Neural progenitor cell (in vitro differentiated cells): ENCODE measurements around the gene LAMA1. TPM values are rescaled to one million over a fixed set of nuclear protein-coding genes. Genes with fewer than 3 reads are reported as not detected.

Source experiments
- DNase-seq: peaks from one replicate; pipeline ENCODE4 v3.0.0-alpha.2; 2016; ENCODE audit warnings: low spot score
- H2AFZ ChIP-seq: fragments of 200-600 bp; sonication (generic); replicated peaks from 2 replicates; pipeline ENCODE4 v1.6.1; 2016; ENCODE audit warnings: antibody characterized with exemption
- H3F3A ChIP-seq: fragments of 200-600 bp; sonication (generic); 2 replicates; pipeline ENCODE4 v1.6.1; 2016; ENCODE audit warnings: antibody characterized with exemption, low read depth
- H3K27ac ChIP-seq: fragments of 200-600 bp; sonication (generic); 2 replicates; pipeline ENCODE4 v1.5.1; 2016; ENCODE audit warnings: mild to moderate bottlenecking
- H3K27me3 ChIP-seq: fragments of 200-600 bp; sonication (generic); 2 replicates; pipeline ENCODE4 v1.6.1; 2016; ENCODE audit warnings: mild to moderate bottlenecking, moderate library complexity
- H3K36me3 ChIP-seq: fragments of 200-600 bp; sonication (generic); 2 replicates; pipeline ENCODE4 v1.5.1; 2016
- H3K4me1 ChIP-seq: fragments of 200-600 bp; sonication (generic); 2 replicates; pipeline ENCODE4 v1.6.1; 2016; ENCODE audit warnings: mixed run types
- H3K4me2 ChIP-seq: fragments of 200-600 bp; sonication (generic); 2 replicates; pipeline ENCODE4 v1.6.1; 2016
- H3K4me3 ChIP-seq: fragments of 200-600 bp; sonication (generic); 2 replicates; pipeline ENCODE4 v1.5.1; 2016
- H3K79me2 ChIP-seq: fragments of 200-600 bp; sonication (generic); 2 replicates; pipeline ENCODE4 v1.6.1; 2016; ENCODE audit warnings: low read depth
- H3K9ac ChIP-seq: fragments of 200-600 bp; sonication (generic); 2 replicates; pipeline ENCODE4 v1.6.1; 2016
- H3K9me3 ChIP-seq: fragments of 200-600 bp; sonication (generic); 2 replicates; pipeline ENCODE4 v1.5.1; 2016; ENCODE audit warnings: low read depth
- H4K20me1 ChIP-seq: fragments of 200-600 bp; sonication (generic); 2 replicates; pipeline ENCODE4 v1.6.1; 2016; ENCODE audit warnings: low read depth
- H3K27ac Mint-ChIP-seq: 3 replicates; pipeline ENCODE4 v1.8.0; 2021; ENCODE audit warnings: mixed read lengths
- H3K27me3 Mint-ChIP-seq: 2 replicates; pipeline ENCODE4 v1.8.0; 2022; ENCODE audit warnings: low read depth, mild to moderate bottlenecking, inconsistent platforms, moderate library complexity, mixed read lengths; ENCODE audit not compliant: insufficient read depth
- H3K36me3 Mint-ChIP-seq: 3 replicates; pipeline ENCODE4 v1.8.0; 2021; ENCODE audit warnings: mixed read lengths
- H3K4me1 Mint-ChIP-seq: 3 replicates; pipeline ENCODE4 v1.8.0; 2021; ENCODE audit warnings: mixed read lengths
- H3K4me3 Mint-ChIP-seq: 3 replicates; pipeline ENCODE4 v1.8.0; 2021; ENCODE audit warnings: mild to moderate bottlenecking, moderate library complexity, mixed read lengths
- H3K9me3 Mint-ChIP-seq: 3 replicates; pipeline ENCODE4 v1.8.0; 2020; ENCODE audit warnings: mixed read lengths
- EZH2 ChIP-seq: fragments of 200-600 bp; sonication (generic); IDR thresholded peaks from 2 replicates; pipeline ENCODE4 v1.6.1; 2017; ENCODE audit warnings: antibody characterized with exemption, mild to moderate bottlenecking, moderate library complexity
- EZH2phosphoT487 ChIP-seq: fragments of 200-600 bp; sonication (generic); IDR thresholded peaks from 2 replicates; pipeline ENCODE4 v1.6.1; 2017; ENCODE audit warnings: antibody characterized with exemption
- total RNA-seq: library from RNA; depleted of rRNA; stranded (reverse); fragments of >200 nt; gene quantifications from 2 replicates; pipeline ENCODE4 v1.2.3, GENCODE V29; 2015; ENCODE audit warnings: low replicate concordance
- TF ChIP-seq, protein P1 (sequence below): fragments of 200-600 bp; sonication (generic); IDR thresholded peaks from 2 replicates; pipeline ENCODE4 v1.5.1; 2017; ENCODE audit warnings: antibody characterized with exemption, mild to moderate bottlenecking

Gene LAMA1
- total RNA-seq, 1 donor from 2014 or later: 80.3 TPM

DNA sequence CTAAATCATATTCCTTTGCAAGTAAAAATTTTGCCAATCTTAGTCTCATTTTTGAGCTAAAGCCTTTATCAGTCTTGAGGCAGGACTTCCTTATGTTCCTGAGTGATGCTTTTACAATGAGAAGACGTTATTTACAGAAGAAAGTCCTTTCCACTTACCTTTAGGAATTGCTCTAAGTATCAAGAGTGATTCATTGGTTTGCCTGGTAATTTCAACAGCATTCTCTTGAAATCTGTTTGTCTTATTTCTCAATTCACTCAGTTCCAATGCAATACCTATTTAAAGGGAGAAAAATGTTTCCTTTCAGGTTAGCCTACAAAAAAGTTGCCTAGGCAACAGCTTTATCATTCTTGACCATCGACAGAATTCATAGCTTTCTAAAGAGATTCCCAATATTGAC is 137.2 kb downstream of the LAMA1 start:
- Histone ChIP-seq H4K20me1 (no peaks in the 10 kb centered on the region), H3F3A (no peaks in the 10 kb centered on the region), H3K4me1 (no peaks in the 10 kb centered on the region), H3K27ac (no peak overlapping the region), H3K9ac (no peak overlapping the region), H3K4me2 (no peak overlapping the region), H3K27me3 (no peaks in the 10 kb centered on the region), H3K4me3 (no peak overlapping the region), H3K36me3 (peaks cover 19% of the 10 kb centered on the region), H3K9me3 (no peaks in the 10 kb centered on the region), H3K79me2 (no peaks in the 10 kb centered on the region), H2AFZ (no peak overlapping the region)
- Mint-ChIP-seq H3K4me3 (no peak overlapping the region), H3K27ac (no peak overlapping the region), H3K4me1 (no peaks in the 10 kb centered on the region), H3K27me3 (peaks cover 2% of the 10 kb centered on the region), H3K9me3 (no peaks in the 10 kb centered on the region), H3K36me3 (peaks cover 69% of the 10 kb centered on the region)
- TF ChIP-seq EZH2phosphoT487 (no peak), EZH2 (no peak)
- TF ChIP-seq, protein P1, sequence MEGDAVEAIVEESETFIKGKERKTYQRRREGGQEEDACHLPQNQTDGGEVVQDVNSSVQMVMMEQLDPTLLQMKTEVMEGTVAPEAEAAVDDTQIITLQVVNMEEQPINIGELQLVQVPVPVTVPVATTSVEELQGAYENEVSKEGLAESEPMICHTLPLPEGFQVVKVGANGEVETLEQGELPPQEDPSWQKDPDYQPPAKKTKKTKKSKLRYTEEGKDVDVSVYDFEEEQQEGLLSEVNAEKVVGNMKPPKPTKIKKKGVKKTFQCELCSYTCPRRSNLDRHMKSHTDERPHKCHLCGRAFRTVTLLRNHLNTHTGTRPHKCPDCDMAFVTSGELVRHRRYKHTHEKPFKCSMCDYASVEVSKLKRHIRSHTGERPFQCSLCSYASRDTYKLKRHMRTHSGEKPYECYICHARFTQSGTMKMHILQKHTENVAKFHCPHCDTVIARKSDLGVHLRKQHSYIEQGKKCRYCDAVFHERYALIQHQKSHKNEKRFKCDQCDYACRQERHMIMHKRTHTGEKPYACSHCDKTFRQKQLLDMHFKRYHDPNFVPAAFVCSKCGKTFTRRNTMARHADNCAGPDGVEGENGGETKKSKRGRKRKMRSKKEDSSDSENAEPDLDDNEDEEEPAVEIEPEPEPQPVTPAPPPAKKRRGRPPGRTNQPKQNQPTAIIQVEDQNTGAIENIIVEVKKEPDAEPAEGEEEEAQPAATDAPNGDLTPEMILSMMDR: no peak
- no peak for DNase-seq

DNA sequence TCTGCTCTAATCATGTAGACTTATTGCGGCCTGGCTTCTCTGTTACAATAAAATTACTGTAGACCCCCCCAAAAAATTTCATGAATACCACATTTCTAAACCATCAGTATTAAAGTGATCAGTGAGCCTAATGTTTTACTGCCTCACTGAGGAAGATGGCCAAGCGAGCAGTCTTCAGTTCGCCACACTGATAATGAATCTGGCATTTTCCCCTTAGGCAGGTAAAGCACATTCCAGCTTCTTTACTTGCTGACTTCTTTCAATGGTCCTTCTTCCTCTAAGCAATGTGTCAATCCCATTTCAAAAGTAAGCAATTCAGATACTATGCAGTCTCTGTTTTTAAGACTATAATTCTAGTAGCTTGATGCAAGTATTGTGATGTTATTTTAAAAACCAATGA is 137.6 kb downstream of the LAMA1 start:
- Histone ChIP-seq H3K27me3 (no peaks in the 10 kb centered on the region), H3K27ac (no peak overlapping the region), H4K20me1 (no peaks in the 10 kb centered on the region), H2AFZ (no peak overlapping the region), H3K4me3 (no peak overlapping the region), H3K79me2 (no peaks in the 10 kb centered on the region), H3K4me1 (no peaks in the 10 kb centered on the region), H3K9me3 (no peaks in the 10 kb centered on the region), H3K36me3 (peaks cover 22% of the 10 kb centered on the region), H3K9ac (no peak overlapping the region), H3K4me2 (no peak overlapping the region), H3F3A (no peaks in the 10 kb centered on the region)
- Mint-ChIP-seq H3K36me3 (peaks cover 68% of the 10 kb centered on the region), H3K9me3 (no peaks in the 10 kb centered on the region), H3K4me3 (no peak overlapping the region), H3K4me1 (no peaks in the 10 kb centered on the region), H3K27me3 (no peaks in the 10 kb centered on the region), H3K27ac (no peak overlapping the region)
- no peak for DNase-seq
- TF ChIP-seq, protein P1: no peak
- TF ChIP-seq EZH2 (no peak), EZH2phosphoT487 (no peak)

DNA sequence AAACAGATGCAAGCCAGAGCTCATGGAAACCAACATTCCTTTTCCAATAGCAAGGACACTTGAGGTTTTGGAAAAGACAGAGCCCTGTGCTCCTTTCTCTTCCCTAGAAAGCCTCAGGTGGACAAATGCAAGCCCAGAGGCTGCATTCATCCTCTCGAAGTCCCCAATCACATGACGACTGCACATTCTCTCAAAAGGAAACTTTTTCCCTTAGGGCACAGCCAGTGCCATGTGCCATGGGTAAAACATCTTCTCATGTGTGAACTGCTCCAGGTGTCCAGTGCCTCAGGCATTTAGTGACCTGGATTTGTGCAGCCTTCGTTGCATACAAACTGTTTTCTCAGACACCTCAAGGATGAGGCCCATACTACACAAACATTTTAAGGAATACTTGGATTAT is 140.7 kb downstream of the LAMA1 start:
- Histone ChIP-seq H4K20me1 (no peaks in the 10 kb centered on the region), H3K36me3 (peaks cover 22% of the 10 kb centered on the region), H3K9me3 (no peaks in the 10 kb centered on the region), H3K27ac (no peak overlapping the region), H3K27me3 (no peaks in the 10 kb centered on the region), H3F3A (no peaks in the 10 kb centered on the region), H3K9ac (no peak overlapping the region), H2AFZ (no peak overlapping the region), H3K4me2 (no peak overlapping the region), H3K79me2 (no peaks in the 10 kb centered on the region), H3K4me3 (no peak overlapping the region), H3K4me1 (no peaks in the 10 kb centered on the region)
- DNase-seq: no peak
- Mint-ChIP-seq H3K27ac (no peak overlapping the region), H3K4me1 (no peaks in the 10 kb centered on the region), H3K4me3 (no peak overlapping the region), H3K9me3 (no peaks in the 10 kb centered on the region), H3K36me3 (peaks cover 63% of the 10 kb centered on the region), H3K27me3 (no peaks in the 10 kb centered on the region)
- TF ChIP-seq EZH2 (no peak), EZH2phosphoT487 (no peak)
- TF ChIP-seq, protein P1: no peak

DNA sequence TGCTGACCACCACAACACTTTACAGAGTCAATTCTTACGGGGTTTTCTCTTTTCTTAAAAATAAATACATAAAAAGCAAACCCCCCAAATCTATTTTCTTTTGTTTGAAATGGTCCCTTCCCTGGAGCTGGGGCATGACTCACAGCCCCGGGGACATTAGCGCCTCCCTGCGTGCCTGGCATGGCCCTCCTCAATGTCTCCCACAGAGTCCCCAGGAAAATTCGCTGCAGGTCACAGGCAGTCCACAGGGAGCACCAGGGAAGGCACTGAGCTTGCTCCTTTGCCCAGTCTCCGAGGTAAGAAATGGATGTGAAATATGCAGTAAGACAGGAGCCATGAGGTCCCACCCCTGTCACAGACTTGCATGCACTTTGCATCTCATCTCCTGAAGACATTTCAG is 142.5 kb downstream of the LAMA1 start:
- Mint-ChIP-seq H3K27ac (no peak overlapping the region), H3K36me3 (peaks cover 63% of the 10 kb centered on the region), H3K27me3 (peaks cover 2% of the 10 kb centered on the region), H3K9me3 (no peaks in the 10 kb centered on the region), H3K4me3 (no peak overlapping the region), H3K4me1 (no peaks in the 10 kb centered on the region)
- H4K20me1 ChIP-seq: no peaks in the 10 kb centered on the region
- no peak overlapping the region for H3K27ac ChIP-seq
- no peak overlapping the region for H3K9ac ChIP-seq
- H2AFZ ChIP-seq: no peak overlapping the region
- TF ChIP-seq, protein P1: no peak
- TF ChIP-seq EZH2 (no peak), EZH2phosphoT487 (no peak)
- peaks cover 22% of the 10 kb centered on the region for H3K36me3 ChIP-seq
- H3K4me2 ChIP-seq: no peak overlapping the region
- DNase-seq: no peak
- H3K79me2 ChIP-seq: no peaks in the 10 kb centered on the region
- no peaks in the 10 kb centered on the region for H3F3A ChIP-seq
- H3K27me3 ChIP-seq: no peaks in the 10 kb centered on the region
- no peaks in the 10 kb centered on the region for H3K4me1 ChIP-seq
- H3K4me3 ChIP-seq: no peak overlapping the region
- no peaks in the 10 kb centered on the region for H3K9me3 ChIP-seq
